Naive thymus-derived CD4-positive, alpha-beta T cell (primary cell): ENCODE data around the gene HSPB7. TPM values are rescaled to one million over a fixed set of nuclear protein-coding genes. Genes with fewer than 3 reads are reported as not detected.

Experiments used
- ATAC-seq: fragments of 150-1000 bp; cut with Tn5 transposase; 2 replicates; pipeline ENCODE4 v1.10.0; 2021; ENCODE audit warnings: mild to moderate bottlenecking, moderate library complexity
- CTCF ChIA-PET: fragments of 350-600 bp; sonication (Branson Sonifier 250); formaldehyde crosslinking; loops from one replicate; lab custom pipeline; 2021; ENCODE audit warnings: antibody characterized with exemption; lab: Charles Lee
- POLR2A ChIA-PET: fragments of 350-600 bp; sonication (Branson Sonifier 250); formaldehyde crosslinking; loops from one replicate; lab custom pipeline; 2021; ENCODE audit warnings: antibody characterized with exemption, inconsistent platforms; lab: Charles Lee
- DNase-seq, 9 donors: peaks; one replicate each; pipeline versions ENCODE4 v3.0.0 to v3.0.0-alpha.2; 2020 to 2022; ENCODE audit warnings: mixed read lengths in 1 of 9
- H3K27ac ChIP-seq: one replicate; pipeline ENCODE4 v1.7.0; 2013; ENCODE audit warnings: mild to moderate bottlenecking, low read depth, low read length, moderate library complexity
- H3K27me3 ChIP-seq, 2 donors: one replicate each; pipeline ENCODE4 v1.7.0; 2013; ENCODE audit warnings: low read length in 2 of 2, mild to moderate bottlenecking in 2 of 2, moderate library complexity in 2 of 2; ENCODE audit not compliant: control insufficient read depth in 2 of 2, insufficient read depth in 2 of 2
- H3K36me3 ChIP-seq, 3 experiments: 1 replicate in 2 of 3; 2 replicates in 1 of 3; pipeline ENCODE4 v1.7.0; 2013; ENCODE audit warnings: low read length in 3 of 3, mild to moderate bottlenecking in 3 of 3, moderate library complexity in 1 of 3; ENCODE audit not compliant: insufficient read depth in 3 of 3, control insufficient read depth in 2 of 3
- H3K4me1 ChIP-seq, 2 donors: one replicate each; pipeline ENCODE4 v1.7.0; 2013; ENCODE audit warnings: low read length in 2 of 2, mild to moderate bottlenecking in 2 of 2, moderate library complexity in 1 of 2; ENCODE audit not compliant: control insufficient read depth in 2 of 2, insufficient read depth in 2 of 2
- H3K4me3 ChIP-seq: 2 replicates; pipeline ENCODE4 v1.7.0; 2013; ENCODE audit warnings: mild to moderate bottlenecking, low read length
- H3K9me3 ChIP-seq, 3 experiments: 1 replicate in 2 of 3; 2 replicates in 1 of 3; pipeline ENCODE4 v1.7.0; 2013; ENCODE audit warnings: low read length in 3 of 3; ENCODE audit not compliant: control insufficient read depth in 2 of 3
- H3K27ac Mint-ChIP-seq, 9 donors: one replicate each; pipeline ENCODE4 v1.8.0; 2020 to 2022; ENCODE audit warnings: mixed read lengths in 9 of 9, mild to moderate bottlenecking in 8 of 9, moderate library complexity in 5 of 9, inconsistent platforms in 2 of 9
- H3K27me3 Mint-ChIP-seq, 5 donors: one replicate each; pipeline ENCODE4 v1.8.0; 2021 to 2022; ENCODE audit warnings: mixed read lengths in 5 of 5, mild to moderate bottlenecking in 1 of 5
- H3K36me3 Mint-ChIP-seq, 5 donors: one replicate each; pipeline ENCODE4 v1.8.0; 2020 to 2022; ENCODE audit warnings: mixed read lengths in 5 of 5, mild to moderate bottlenecking in 3 of 5, inconsistent platforms in 1 of 5
- H3K4me1 Mint-ChIP-seq, 7 donors: one replicate each; pipeline ENCODE4 v1.8.0; 2020 to 2022; ENCODE audit warnings: mixed read lengths in 7 of 7, mild to moderate bottlenecking in 3 of 7, inconsistent platforms in 1 of 7
- H3K4me3 Mint-ChIP-seq, 10 donors: one replicate each; pipeline ENCODE4 v1.8.0; 2020 to 2022; ENCODE audit warnings: mild to moderate bottlenecking in 10 of 10, mixed read lengths in 10 of 10, moderate library complexity in 6 of 10, inconsistent platforms in 2 of 10
- H3K9me3 Mint-ChIP-seq, 11 donors: one replicate each; pipeline ENCODE4 v1.8.0; 2020 to 2022; ENCODE audit warnings: mixed read lengths in 11 of 11, mild to moderate bottlenecking in 4 of 11, inconsistent platforms in 1 of 11, moderate library complexity in 1 of 11
- intact Hi-C, 2 donors: fragments of 100-400 bp; cut with micrococcal nuclease; formaldehyde crosslinking; loops; one replicate each; pipeline ENCODE4 v1.15.1; 2023
- polyA plus RNA-seq, 2 donors: library from polyadenylated mRNA; unstranded; fragments of 300-500 nt; fragmentation: Illumina TruSeq; gene quantifications; one replicate each; pipeline ENCODE4 v1.2.3, GENCODE V29; 2021
- total RNA-seq, 6 experiments: library from RNA in 5 of 6; stranded (reverse) in 5 of 6; gene quantifications; 1 replicate in 5 of 6; 2 replicates in 1 of 6; pipeline ENCODE4 v1.2.3 and lab custom pipeline; 2021 to 2026

The HSPB7 gene
- total and polyA plus RNA-seq, 7 experiments from 2014 or later, result not detected

DNA sequence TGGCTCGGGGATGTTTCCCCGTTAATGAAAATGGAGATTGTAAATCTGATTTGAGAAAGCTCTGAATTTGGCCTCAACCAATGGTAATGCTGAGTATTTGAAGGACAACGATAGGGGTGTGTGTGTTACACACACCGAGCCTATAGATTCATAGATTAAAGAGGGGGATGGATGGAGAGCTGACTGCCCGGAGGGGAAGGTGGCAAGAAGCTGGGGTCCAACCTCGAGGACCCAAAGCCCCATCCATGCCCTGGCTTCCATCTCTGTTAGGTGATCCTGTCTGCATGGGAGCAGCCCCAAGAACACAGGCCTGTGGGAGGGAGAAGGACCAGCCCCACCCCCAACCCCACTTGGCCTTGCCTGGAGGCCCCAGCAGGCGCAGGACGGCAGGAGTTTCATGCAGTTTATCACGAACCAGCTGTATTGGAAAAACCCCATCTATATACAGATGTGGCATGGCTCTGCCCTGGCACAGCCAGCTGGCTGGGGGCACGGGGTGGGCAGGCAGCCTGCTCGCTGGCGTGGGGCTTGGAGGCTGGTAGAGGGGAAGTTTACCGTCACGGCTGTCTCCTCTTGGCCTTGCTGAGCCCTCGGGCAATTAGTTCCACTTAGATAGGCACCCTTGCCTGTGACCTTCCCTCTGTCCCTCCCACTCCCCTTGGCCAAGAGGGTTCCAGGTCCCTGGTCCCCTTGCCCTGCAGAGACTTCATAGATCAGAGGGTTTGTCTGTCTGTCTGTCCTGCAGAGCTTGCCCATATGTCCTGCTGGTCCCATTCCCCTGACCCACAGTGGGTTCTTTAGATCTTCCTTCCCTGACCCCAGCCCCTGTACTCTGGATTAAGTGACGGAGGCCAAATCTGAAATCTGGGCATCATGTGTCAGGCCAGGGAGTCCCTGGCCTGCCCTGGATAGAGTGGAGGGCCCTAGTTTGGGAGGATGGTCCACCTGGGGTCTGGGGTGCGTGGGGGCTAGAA lies 3.0 kb downstream of the HSPB7 start:
- ChIA-PET CTCF (interaction anchor here (0.6 kb wide), 1 partner anchor 67 kb away, joined by 3 read pairs; no protein-coding TSS in a partner anchor), POLR2A (no interaction called here)
- Mint-ChIP-seq H3K4me3 (peak overlapping the region in 2 of 10 donors; percentile 8 to 29), H3K9me3 (peaks cover 0 to 2% (median 0%) of the 10 kb centered on the region in 11 donors), H3K4me1 (peaks cover 0 to 8% (median 5%) of the 10 kb centered on the region in 7 donors), H3K27ac (peak overlapping the region in 2 of 9 donors; percentile 50 to 84), H3K27me3 (peaks cover 0 to 11% (median 0%) of the 10 kb centered on the region in 5 donors), H3K36me3 (no peaks in the 10 kb centered on the region)
- peaks cover 0 to 6% of the 10 kb centered on the region in 2 donors for H3K4me1 ChIP-seq
- no peaks in the 10 kb centered on the region for H3K36me3 ChIP-seq
- H3K27me3 ChIP-seq, result no peaks in the 10 kb centered on the region
- ATAC-seq, result no peak
- no peak for DNase-seq
- H3K4me3 ChIP-seq, result no peak overlapping the region
- no peak overlapping the region for H3K27ac ChIP-seq
- intact Hi-C loops, result no loop called here
- H3K9me3 ChIP-seq, result no peaks in the 10 kb centered on the region

DNA sequence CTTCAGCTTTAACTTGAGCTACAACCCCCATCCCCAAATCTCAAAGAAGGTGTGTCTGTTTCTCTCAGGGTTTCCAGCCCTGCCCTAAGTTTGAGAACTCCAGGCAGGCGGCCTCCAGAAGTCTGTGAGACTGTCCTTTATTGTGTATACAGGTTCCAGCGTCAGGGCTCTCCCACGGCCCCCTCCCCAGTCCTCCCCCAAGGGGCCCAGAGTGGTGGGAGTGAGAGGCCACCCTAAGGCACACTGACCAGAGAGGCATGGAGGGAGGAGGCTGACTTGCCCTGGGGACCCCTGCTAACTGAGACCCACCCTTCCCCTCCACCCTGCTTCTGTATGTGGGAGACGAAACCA lies 4.0 kb downstream of the HSPB7 start:
- Histone ChIP-seq H3K9me3 (no peaks in the 10 kb centered on the region), H3K27me3 (no peaks in the 10 kb centered on the region), H3K36me3 (no peaks in the 10 kb centered on the region), H3K27ac (no peak overlapping the region), H3K4me3 (no peak overlapping the region), H3K4me1 (peaks cover 0 to 6% of the 10 kb centered on the region in 2 donors)
- CTCF ChIA-PET, result no interaction called here
- Mint-ChIP-seq H3K9me3 (peaks cover 0 to 2% (median 0%) of the 10 kb centered on the region in 11 donors), H3K4me3 (peak overlapping the region in 4 of 10 donors; percentile 13 to 66 (median 48)), H3K27me3 (peaks cover 0 to 11% (median 0%) of the 10 kb centered on the region in 5 donors), H3K36me3 (no peaks in the 10 kb centered on the region), H3K27ac (no peak overlapping the region), H3K4me1 (peaks cover 0 to 8% (median 5%) of the 10 kb centered on the region in 7 donors)
- no peak for ATAC-seq
- no peak for DNase-seq
- intact Hi-C loops, result no loop called here
- POLR2A ChIA-PET, result no interaction called here

DNA sequence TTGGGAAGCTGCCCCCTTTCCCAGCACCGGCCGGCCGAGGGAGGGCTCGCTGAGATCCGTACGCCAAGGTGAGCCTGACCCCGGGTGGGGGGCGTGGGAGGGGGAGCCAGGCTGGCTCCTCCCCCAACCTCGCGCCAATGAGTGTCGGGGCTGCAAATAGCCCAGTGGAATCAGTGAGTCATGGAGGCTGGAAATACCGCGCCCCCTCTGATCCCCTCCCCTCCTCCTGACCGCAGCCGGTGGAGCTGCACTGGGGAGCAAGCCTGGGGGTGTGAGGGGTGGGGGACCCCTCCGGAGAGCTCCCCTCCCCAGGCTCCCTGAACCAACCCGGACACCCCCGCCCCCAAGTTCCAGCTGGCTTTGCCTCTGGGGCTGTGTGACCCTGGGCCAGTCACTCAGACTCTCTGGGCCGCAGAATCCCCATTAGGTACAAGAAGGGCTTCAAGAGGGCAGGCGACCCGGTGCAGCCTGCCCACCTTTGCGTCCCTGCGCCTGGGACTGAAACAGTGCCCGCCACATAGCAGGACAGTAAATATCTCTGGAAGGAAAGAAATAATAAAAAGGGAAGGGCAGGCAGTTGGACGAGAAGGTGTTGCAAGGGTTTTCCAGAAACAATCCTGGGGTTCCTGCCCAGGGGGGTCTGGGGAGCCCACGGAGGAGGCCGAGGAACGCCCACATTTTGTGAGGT lies 4.5 kb downstream of the HSPB7 start:
- H3K4me3 ChIP-seq, result peak overlapping the region; percentile 30
- intact Hi-C loops, result no loop called here
- no peaks in the 10 kb centered on the region for H3K36me3 ChIP-seq
- Mint-ChIP-seq H3K27ac (peak overlapping the region in 2 of 9 donors; percentile 32 to 36), H3K4me1 (peaks cover 0 to 8% (median 5%) of the 10 kb centered on the region in 7 donors), H3K9me3 (peaks cover 0 to 2% (median 0%) of the 10 kb centered on the region in 11 donors), H3K36me3 (no peaks in the 10 kb centered on the region), H3K27me3 (peaks cover 0 to 11% (median 0%) of the 10 kb centered on the region in 5 donors), H3K4me3 (peak overlapping the region in 7 of 10 donors; percentile 13 to 66 (median 48))
- peak; percentile 58 for ATAC-seq
- H3K4me1 ChIP-seq, result peaks cover 0 to 6% of the 10 kb centered on the region in 2 donors
- DNase-seq, result peak in 3 of 9 donors; percentile 7 to 67 (median 55)
- peak overlapping the region; percentile 12 for H3K27ac ChIP-seq
- ChIA-PET CTCF (no interaction called here), POLR2A (no interaction called here)
- no peaks in the 10 kb centered on the region for H3K27me3 ChIP-seq
- no peaks in the 10 kb centered on the region for H3K9me3 ChIP-seq

DNA sequence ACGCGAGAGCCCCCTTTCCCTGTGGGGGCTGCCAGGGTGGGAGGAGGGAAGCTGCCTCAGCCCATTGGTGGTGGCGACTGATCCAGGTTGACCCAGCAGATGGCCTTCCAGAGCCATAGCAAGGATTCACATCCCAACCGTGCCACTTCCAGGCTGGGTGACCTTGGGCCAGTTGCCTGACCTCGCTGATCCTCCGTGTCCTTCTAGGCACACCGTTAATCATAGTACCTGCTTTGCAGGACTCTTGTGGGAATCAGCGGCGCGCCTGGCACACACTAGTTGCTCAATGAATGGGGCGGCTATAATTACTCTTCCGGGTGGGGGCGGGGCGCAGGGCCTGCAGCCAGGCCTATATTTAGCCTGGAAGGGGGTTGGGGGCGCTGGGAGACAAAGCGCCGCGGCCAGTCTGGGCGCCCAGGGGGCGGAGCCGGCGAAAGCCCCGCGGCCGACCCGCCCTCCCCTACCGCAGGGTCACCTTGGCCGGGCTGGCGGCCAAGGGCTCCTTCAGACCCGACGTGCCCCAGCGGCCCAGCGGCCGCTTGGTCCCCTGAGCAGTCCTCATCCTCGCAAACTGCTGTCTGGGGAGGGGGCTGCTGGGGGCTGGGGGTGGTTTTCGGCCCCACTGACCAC lies 5.1 kb downstream of the HSPB7 start:
- Mint-ChIP-seq H3K27ac (peak overlapping the region in 1 of 9 donors; percentile 32), H3K27me3 (peaks cover 0 to 11% (median 0%) of the 10 kb centered on the region in 5 donors), H3K9me3 (peaks cover 0 to 2% (median 0%) of the 10 kb centered on the region in 11 donors), H3K4me3 (peak overlapping the region in 8 of 10 donors; percentile 14 to 66 (median 48)), H3K36me3 (no peaks in the 10 kb centered on the region), H3K4me1 (peaks cover 0 to 11% (median 5%) of the 10 kb centered on the region in 7 donors)
- Histone ChIP-seq H3K4me1 (peaks cover 0 to 6% of the 10 kb centered on the region in 2 donors), H3K4me3 (peak overlapping the region; percentile 30), H3K27me3 (no peaks in the 10 kb centered on the region), H3K9me3 (no peaks in the 10 kb centered on the region), H3K27ac (peak overlapping the region; percentile 12), H3K36me3 (no peaks in the 10 kb centered on the region)
- ChIA-PET CTCF (interaction anchor here (1.1 kb wide), 1 partner anchor 17 kb away, joined by 4 read pairs; no protein-coding TSS in a partner anchor), POLR2A (no interaction called here)
- ATAC-seq (peak; percentile 38), DNase-seq (peak in 6 of 9 donors; percentile 13 to 37 (median 23))
- intact Hi-C loops, result no loop called here

DNA sequence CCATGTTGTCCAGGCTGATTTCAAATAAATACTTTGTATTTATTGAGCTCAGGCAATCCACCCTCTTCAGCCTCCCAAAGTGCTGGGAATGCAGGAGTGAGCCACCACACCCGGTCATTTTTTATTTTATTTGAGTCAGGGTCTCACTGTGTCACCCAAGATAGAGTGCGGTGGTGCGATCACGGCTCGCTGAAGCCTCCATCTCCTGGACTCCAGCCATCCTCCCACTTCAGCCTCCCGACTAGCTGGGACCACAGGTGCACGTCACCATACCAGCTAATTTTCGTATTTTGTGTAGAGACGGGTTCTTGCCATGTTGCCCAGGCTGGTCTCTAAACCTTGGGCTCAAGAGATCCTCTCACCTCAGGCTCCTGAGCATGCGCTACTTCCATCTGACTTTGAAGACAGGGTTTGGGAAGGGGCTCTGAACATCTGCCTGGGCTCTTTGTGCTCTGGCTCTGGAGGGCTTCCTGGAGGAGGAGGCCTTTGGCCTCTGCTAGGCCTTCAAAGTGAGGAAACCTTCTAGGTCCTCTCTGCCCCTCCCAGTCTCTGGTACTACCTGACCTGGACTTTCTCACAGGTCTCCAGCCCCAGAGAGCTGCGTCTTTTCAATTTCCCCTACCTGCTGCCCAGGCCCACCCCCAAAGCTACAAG lies 5.8 kb downstream of the HSPB7 start:
- peak overlapping the region in 7 of 10 donors; percentile 14 to 66 (median 49) for H3K4me3 Mint-ChIP-seq
- Histone ChIP-seq H3K36me3 (no peaks in the 10 kb centered on the region), H3K27me3 (no peaks in the 10 kb centered on the region), H3K27ac (no peak overlapping the region), H3K4me1 (peaks cover 0 to 6% of the 10 kb centered on the region in 2 donors), H3K4me3 (no peak overlapping the region), H3K9me3 (no peaks in the 10 kb centered on the region)
- H3K36me3 Mint-ChIP-seq, result no peaks in the 10 kb centered on the region
- intact Hi-C loops, result no loop called here
- H3K27ac Mint-ChIP-seq, result peak overlapping the region in 1 of 9 donors; percentile 32
- ATAC-seq (no peak), DNase-seq (no peak)
- H3K9me3 Mint-ChIP-seq, result peaks cover 0 to 2% (median 0%) of the 10 kb centered on the region in 11 donors
- ChIA-PET CTCF (interaction anchor here (0.6 to 1.1 kb wide), 2 partner anchors 17 to 456 kb away, joined by 3 to 4 read pairs; no protein-coding TSS in a partner anchor), POLR2A (no interaction called here)
- H3K27me3 Mint-ChIP-seq, result peaks cover 0 to 11% (median 0%) of the 10 kb centered on the region in 5 donors
- peaks cover 0 to 14% (median 5%) of the 10 kb centered on the region in 7 donors for H3K4me1 Mint-ChIP-seq
